NCI-H1105 treated with DMSO at 0.1 percent for 48 hours (cell line): ENCODE results near the gene RTN1.

Source experiments
- DNase-seq: peaks from one replicate; lab custom pipeline; 2025; lab: John Stamatoyannopoulos, UW

RTN1 gene, protein sequence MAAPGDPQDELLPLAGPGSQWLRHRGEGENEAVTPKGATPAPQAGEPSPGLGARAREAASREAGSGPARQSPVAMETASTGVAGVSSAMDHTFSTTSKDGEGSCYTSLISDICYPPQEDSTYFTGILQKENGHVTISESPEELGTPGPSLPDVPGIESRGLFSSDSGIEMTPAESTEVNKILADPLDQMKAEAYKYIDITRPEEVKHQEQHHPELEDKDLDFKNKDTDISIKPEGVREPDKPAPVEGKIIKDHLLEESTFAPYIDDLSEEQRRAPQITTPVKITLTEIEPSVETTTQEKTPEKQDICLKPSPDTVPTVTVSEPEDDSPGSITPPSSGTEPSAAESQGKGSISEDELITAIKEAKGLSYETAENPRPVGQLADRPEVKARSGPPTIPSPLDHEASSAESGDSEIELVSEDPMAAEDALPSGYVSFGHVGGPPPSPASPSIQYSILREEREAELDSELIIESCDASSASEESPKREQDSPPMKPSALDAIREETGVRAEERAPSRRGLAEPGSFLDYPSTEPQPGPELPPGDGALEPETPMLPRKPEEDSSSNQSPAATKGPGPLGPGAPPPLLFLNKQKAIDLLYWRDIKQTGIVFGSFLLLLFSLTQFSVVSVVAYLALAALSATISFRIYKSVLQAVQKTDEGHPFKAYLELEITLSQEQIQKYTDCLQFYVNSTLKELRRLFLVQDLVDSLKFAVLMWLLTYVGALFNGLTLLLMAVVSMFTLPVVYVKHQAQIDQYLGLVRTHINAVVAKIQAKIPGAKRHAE

GRCh38 chr14:59870277-59871165, at the start of gene RTN1:
Gene RTN1, minus strand, starts transcription at chr14:59870776. Its CDS starts 146 bp downstream, at chr14:59870630.
- peak; percentile 89 for DNase-seq

GRCh38 chr14:59920378-59920683, 49.8 kb upstream of the RTN1 start:
- DNase-seq = no peak

- DNase-seq = peak; percentile 98
These were observed 49.2 kb upstream of the RTN1 start, which contains the start of gene LRRC9 for GRCh38 chr14:59919570-59920377. Gene LRRC9, plus strand, starts transcription at chr14:59920144.

DNA sequence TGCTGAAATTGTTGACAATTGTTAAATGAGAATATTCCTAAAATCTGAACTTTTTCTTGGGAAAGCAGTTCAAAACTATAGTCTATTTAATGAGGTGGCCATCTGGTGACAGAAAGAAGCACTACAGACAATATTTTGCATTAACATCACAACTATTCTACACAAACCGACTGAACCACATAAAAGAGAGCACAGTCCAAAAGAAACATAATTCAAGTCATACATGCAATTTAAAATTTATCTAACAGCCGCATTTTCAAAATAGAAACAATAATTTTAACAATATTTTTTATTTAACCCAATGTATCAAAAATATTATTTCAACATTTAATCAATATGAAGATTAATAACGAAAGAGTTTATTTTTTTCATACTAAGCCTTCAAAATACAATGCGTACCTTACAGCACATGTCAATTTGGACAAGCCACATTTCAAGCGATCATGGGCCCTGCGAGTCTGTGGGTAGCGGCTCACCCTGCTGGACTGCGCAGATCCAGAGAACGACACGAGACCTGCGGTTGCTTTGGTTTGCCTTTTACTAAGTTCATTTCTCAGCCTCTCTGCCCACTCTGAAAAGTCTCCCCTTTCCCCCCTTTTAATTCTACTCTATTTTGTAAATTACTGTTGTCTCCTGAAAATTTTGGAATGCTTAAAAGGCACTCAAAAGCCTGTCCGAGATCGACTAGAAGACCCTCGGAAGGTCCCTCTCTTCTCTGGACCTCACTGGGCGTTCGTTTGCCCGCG, 48.4 kb upstream of the RTN1 start:
- DNase-seq = peak; percentile 71

DNA sequence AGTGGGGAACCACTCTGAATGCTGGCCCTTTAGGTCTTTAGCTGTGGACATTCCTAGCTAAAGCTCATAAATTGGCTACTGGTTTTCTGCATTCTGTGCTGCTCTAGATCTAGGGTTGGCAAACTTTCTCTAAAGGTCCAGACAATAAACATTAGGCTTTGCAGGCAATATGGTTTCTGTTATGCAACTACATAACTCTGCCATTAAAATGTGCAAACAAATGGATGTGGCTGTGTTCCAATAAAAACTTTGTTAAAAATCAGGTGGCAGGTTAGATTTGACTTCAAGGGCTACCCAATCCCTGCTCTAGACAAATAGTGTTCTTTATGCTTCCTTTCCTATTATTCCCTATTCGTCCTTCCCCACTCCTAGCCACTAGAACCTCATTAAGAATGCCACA, 42.6 kb upstream of the RTN1 start:
- no peak for DNase-seq

GRCh38 chr14:59912443-59912842, 41.9 kb upstream of the RTN1 start:
- DNase-seq = no peak

DNA sequence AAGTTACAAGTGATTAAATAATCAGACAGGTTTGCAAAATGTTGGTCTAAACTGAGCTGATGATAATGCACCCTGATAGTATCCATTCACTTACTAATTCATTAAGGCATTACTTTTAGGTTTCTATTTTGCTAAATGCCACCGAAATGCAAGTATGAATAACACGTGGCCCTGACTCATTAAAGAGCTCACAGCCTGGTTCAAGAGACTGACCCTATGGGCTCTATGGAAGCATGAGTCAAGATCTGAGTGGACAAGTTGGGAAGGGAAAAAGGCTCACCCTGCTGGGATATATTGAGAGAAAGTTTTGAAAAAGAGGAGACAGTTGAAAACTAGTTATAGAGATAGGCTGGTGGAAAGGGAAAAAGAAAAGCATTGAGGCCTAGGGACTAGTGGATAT, 34.6 kb upstream of the RTN1 start:
- DNase-seq = no peak

- DNase-seq = no peak
These were observed 33.6 kb upstream of the RTN1 start for GRCh38 chr14:59904184-59904583.

GRCh38 chr14:59900556-59900955, 30.0 kb upstream of the RTN1 start:
- DNase-seq = no peak

GRCh38 chr14:59897757-59898383, 27.3 kb upstream of the RTN1 start:
- DNase-seq = peak; percentile 46

- no peak for DNase-seq
These were observed 25.1 kb upstream of the RTN1 start for GRCh38 chr14:59895721-59896120.

- DNase-seq = peak; percentile 74
These were observed 20.1 kb upstream of the RTN1 start for GRCh38 chr14:59890676-59891075.

- DNase-seq = no peak
These were observed 12.4 kb upstream of the RTN1 start for GRCh38 chr14:59882957-59883356.

DNA sequence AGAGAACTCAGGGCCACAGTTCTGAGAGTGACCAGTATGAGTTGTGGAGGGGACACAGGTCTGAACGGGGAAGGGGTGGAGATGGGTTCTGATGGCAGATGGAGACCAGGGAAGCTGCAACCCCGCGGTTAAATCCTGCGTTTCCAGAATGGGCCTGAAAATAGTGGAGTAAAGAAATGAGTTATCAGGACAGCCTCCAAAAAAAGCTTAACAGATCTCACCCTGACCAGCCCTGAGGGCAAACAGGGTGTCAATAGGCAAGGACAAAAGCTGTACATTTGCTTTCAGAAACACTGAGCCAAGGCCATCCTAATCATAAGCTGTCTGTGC, 555 bp upstream of the RTN1 start:
- DNase-seq = no peak

DNA sequence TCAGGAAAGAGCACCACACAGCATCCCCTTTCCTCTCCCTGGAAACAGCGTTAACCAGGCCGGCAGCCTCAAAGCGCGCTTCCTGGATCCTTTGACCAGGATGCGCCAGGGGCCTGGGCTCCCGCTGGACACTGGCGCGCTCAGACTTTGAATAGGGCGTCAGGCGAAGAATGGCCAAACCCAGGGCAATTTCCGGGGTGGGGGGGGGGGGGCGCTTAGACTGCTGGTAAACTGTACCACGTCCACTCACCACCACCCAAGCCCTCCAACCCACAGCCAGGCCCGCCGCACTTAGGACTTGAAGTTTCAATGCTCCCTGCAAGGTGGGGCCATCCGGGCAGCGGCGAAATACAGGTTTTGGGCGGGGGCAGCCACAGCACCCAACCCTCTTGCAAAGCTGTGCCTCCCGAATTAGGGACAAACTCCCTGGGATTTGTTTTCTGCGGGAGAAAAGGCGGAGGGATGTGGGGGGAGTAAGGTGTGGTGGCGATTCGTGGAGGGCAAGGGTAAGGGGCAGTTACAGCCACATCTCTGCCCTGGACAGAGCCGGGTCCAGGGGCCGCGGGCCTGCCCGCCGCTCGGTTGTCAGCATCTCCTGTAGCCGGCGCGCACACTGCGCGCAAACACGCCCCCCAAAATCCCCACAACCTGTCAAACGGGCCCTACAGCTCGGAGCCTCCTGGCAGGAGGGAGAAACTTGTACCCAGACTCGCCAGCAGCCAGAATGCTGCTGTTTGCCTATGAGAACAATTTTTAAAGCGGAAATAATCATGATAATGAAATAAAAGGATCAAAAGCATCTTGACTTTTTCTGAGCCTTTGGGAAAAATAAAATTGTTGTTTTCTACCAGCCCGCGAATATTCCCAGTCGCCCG, 958 bp downstream of the RTN1 start:
- DNase-seq = peak; percentile 26

- no peak for DNase-seq
These were observed 2.6 kb downstream of the RTN1 start for GRCh38 chr14:59868021-59868420.

GRCh38 chr14:59863806-59864525, 6.6 kb downstream of the RTN1 start:
- DNase-seq = no peak

DNA sequence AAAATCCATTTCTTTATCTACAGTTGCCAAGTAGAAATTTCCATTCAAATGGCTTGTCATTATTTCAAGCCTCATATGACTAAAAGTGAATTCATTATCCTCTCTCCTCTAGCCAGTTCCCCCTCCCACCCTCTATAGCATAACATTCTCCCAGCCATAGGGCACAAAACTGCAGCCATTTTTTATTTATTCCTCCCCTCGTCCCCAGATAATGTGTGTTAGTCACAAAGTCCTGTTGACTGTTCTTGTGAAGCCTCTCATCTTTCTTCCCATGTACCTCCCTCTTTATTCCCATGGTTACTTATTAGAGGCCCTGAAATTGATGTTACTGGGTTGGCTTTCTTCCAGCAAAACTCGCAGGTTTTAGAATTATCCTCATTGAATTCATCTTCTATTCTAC, 13.2 kb downstream of the RTN1 start:
- peak; percentile 14 for DNase-seq

DNA sequence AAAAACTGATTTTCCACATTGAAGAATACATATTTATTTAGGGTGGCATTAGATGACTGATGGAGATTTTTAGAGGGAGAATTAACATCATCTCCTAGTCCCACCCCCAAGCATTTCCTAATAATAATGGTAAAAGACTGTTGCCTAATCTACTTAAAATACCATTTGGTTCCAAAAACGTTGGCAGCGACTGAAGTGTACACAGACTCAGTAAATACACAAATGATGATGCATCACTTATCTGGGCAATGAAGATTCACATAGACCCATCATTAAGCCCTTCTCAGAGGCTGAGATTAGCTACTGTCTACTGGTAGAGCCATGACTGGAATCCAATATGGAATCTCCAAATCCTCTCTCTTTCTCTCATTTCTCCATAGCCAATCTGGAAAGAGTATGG, 18.2 kb downstream of the RTN1 start:
- DNase-seq = peak; percentile 10
